Kidney epithelial cell (primary cell): ENCODE data around the gene XXYLT1. TPM values are rescaled to one million over a fixed set of nuclear protein-coding genes. Genes with fewer than 3 reads are reported as not detected.

Experiments used
- DNase-seq: peaks from one replicate; pipeline ENCODE4 v3.0.0-alpha.2; 2010; ENCODE audit warnings: low read depth
- H3K27me3 ChIP-seq: 2 replicates; pipeline ENCODE4 v1.6.0; 2011; ENCODE audit warnings: low read length; ENCODE audit not compliant: control insufficient read depth, insufficient read depth
- H3K36me3 ChIP-seq: 2 replicates; pipeline ENCODE4 v1.5.1; 2011; ENCODE audit warnings: low read length; ENCODE audit not compliant: control insufficient read depth, insufficient read depth
- H3K4me3 ChIP-seq: 2 replicates; pipeline ENCODE4 v1.5.1; 2011; ENCODE audit warnings: low read depth, mild to moderate bottlenecking, control low read depth, low read length
- CTCF ChIP-seq: IDR thresholded peaks from 2 replicates; pipeline ENCODE4 v1.5.1; 2011; ENCODE audit warnings: mild to moderate bottlenecking, moderate library complexity, low read length, control low read depth, inconsistent platforms; ENCODE audit not compliant: insufficient read depth, poor library complexity, severe bottlenecking
- total RNA-seq: library from RNA; depleted of rRNA; stranded (reverse); fragments of >200 nt; gene quantifications from 2 replicates; pipeline ENCODE4 v1.2.3, GENCODE V29; 2015

XXYLT1 gene
- total RNA-seq, 1 donor from 2014 or later, result 18.7 TPM

- no peaks in the 10 kb centered on the region for H3K36me3 ChIP-seq
- TF ChIP-seq CTCF, result no peak
- DNase-seq, result no peak
- H3K4me3 ChIP-seq, result no peak overlapping the region
- H3K27me3 ChIP-seq, result peaks cover 11% of the 10 kb centered on the region
Measured at GRCh38 chr3:195043607-195044339, 227.2 kb downstream of the XXYLT1 start.

- Histone ChIP-seq H3K27me3 (peaks cover 11% of the 10 kb centered on the region), H3K36me3 (no peaks in the 10 kb centered on the region)
- no peak for DNase-seq
Measured at GRCh38 chr3:195042743-195043606, 228.0 kb downstream of the XXYLT1 start.

GRCh38 chr3:195041871-195042742, 228.9 kb downstream of the XXYLT1 start:
- no peak for DNase-seq
- Histone ChIP-seq H3K4me3 (no peak overlapping the region), H3K27me3 (peaks cover 11% of the 10 kb centered on the region), H3K36me3 (no peaks in the 10 kb centered on the region)
- TF ChIP-seq CTCF, result no peak

More at GRCh38 chr3:195042743-195043606, 228.0 kb downstream of the XXYLT1 start:
- H3K4me3 ChIP-seq, result no peak overlapping the region
- TF ChIP-seq CTCF, result no peak

GRCh38 chr3:195040773-195041520, 230.0 kb downstream of the XXYLT1 start:
- no peak for TF ChIP-seq CTCF
- peaks cover 13% of the 10 kb centered on the region for H3K27me3 ChIP-seq
- no peaks in the 10 kb centered on the region for H3K36me3 ChIP-seq
- DNase-seq, result peak; percentile 12
- H3K4me3 ChIP-seq, result no peak overlapping the region

- no peak for TF ChIP-seq CTCF
- DNase-seq, result no peak
- Histone ChIP-seq H3K36me3 (no peaks in the 10 kb centered on the region), H3K27me3 (peaks cover 13% of the 10 kb centered on the region), H3K4me3 (no peak overlapping the region)
Measured at GRCh38 chr3:195040094-195040493, 230.9 kb downstream of the XXYLT1 start.
